ENCODE results near the gene RGS17.
A peak's percentile ranks its signal among the peaks of the same experiment; 100 is the strongest.

Gene RGS17

GRCh38 chr6:153076431-153076830, 54.7 kb downstream of the RGS17 start:
- DNase-seq = no peak

DNA sequence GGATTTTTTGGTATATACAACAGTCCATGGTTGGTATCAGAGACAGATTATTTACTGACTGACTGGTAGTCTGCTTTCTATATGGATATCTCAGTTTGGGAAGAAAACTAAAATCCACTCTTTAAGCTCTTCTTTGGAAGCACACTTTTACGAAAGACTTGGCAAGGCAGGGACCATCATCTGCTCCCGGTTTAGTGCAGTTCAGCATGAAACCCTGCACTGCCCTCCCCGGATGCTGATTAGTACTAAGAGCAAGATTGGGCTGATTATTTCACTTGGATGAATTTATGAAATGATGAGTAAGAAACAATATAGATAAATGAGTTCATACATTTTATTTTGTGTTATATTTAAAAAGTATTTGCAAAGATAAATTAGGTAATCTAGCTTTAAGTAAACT, 56.3 kb downstream of the RGS17 start:
- DNase-seq = no peak

DNA sequence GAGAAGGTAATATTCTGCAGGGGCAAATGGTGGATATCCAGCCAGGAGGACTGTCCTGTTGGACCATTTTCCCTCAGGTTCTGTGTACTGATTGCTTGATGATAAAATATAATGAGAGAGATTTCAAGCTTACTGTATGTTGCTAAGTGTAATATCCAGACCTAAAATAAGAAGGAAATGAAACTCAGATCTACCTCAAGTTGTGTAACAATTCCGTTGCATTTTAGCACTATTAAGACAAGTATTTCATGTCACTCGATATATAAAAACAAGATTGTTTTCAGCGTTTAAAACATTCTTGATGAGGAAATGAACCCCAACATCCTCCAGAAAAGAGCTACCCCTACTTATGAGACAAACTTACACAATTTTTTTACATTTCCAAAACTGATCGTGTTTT, 57.2 kb downstream of the RGS17 start:
- DNase-seq = no peak

- no peak for DNase-seq
These were observed 60.3 kb downstream of the RGS17 start for GRCh38 chr6:153070756-153071155.

- no peak for DNase-seq
These were observed 61.2 kb downstream of the RGS17 start for GRCh38 chr6:153069897-153070296.

- DNase-seq = no peak
These were observed 65.9 kb downstream of the RGS17 start for GRCh38 chr6:153065222-153065621.

DNA sequence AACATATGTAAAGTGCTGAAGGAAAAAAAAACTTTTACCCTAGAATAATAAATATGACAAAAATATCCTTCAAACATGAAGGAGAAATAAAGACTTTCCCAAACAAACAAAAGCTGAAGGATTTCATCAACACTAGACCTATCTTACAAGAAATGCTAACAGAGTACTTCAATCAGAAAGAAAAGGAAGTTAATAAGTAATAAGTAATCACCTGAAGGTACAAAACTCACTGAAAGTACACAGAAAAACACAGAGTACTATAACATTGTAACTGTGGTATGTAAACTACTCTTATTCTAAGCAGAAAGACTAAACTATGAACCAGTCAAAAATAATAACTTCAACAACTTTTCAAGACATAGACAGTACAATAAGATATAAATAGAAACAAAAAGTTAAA, 67.1 kb downstream of the RGS17 start:
- DNase-seq = no peak

DNA sequence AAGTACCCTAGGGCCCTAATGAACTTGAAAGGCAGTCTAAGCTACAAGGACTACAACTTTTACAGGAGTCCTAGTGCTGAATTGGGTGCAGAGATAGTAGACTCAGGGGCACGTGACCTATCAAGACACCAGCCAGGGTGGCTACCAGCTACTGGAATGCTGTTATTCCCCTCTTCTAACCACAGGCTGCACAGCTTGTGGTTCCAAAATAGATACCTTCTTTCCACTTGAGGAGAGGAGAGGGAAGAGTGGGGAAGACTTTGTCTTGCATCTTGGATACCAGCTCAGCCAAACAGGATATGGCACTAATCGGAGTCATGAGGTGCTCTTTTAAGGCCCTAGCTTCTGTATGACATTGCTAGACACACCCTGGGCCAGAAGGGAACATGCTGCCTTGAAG, 68.6 kb downstream of the RGS17 start:
- DNase-seq = no peak

GRCh38 chr6:153059757-153060156, 71.3 kb downstream of the RGS17 start:
- DNase-seq = no peak

DNA sequence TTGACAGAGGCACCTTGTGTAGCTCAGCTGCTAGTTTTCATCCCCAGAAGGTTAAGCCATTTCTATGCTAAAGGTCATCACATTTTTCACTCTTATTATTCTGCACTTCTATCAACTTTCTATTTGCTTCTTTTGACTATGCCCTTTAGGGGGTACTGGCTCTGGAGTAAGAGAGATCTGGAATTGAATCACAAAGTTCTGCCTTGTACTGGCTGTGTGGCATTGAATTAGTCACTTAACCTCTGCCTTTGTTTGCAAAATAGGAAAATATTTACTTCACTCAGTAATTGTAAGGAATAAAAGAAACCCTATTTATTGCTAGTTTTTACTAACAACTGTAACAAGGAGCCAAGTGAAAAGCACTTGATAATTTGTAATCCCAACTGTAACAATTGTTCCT, 71.8 kb downstream of the RGS17 start:
- DNase-seq = no peak

DNA sequence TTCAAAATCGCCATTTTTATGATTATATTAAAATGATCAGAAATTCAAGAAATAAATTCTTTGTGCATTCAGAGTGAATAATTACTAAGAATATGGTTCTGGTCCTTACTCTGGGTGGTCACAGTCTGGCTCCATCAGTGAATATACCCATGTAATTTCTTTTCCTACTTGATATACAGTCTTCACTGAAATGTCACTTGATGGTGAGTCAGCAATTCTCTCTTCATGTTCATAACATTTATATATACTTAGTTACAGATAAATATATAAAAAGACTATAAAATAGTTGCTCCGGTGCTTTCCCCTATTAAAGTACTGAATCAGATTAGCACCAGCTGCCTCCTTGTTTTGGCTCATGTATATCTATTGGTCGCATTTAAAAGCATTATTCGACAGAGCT, 72.2 kb downstream of the RGS17 start:
- no peak for DNase-seq

GRCh38 chr6:153058291-153058690, 72.8 kb downstream of the RGS17 start:
- DNase-seq = no peak

GRCh38 chr6:153056308-153056707, 74.8 kb downstream of the RGS17 start:
- DNase-seq = no peak

- DNase-seq = no peak
These were observed 79.3 kb downstream of the RGS17 start for GRCh38 chr6:153051801-153052200.

GRCh38 chr6:153048631-153049030, 82.5 kb downstream of the RGS17 start:
- DNase-seq = no peak

DNA sequence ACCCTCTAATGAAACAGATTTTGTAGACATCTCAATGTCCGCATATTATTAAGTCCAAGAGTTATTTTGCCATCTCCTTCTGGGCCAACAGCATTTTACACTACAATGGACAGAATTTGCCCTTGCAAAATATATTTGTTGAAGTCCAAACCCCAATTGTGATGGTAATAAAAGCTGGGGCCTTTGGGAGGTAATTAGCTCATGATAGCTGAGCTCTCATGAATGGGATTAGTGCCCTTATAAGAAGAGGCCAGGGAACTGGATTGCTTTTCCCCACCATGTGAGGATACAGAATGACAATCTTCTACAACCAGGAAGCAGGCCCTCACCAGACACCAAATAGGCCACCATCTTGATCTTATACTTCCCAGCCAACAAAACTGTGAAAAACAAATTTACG, 83.7 kb downstream of the RGS17 start:
- no peak for DNase-seq

DNA sequence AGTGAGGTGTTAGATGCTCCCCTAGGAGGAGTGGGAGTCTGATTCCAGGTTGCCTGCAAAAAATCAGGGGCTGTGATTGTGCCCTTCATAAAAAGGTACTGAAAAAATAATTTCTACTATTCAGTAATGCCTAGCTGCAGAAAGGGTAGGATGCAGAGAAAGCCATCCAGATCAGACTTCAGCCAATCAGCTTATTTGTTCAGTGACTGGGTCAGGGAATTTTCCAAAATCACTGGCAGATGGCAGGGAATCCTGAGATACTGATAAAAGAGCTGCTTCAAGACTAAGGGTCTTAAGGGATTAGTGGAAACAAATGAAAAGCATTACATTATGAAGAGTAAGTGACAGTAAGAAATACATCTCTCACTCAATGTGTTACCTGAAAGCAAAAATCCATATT, 85.8 kb downstream of the RGS17 start:
- no peak for DNase-seq

- DNase-seq = peak; percentile 7
These were observed 86.8 kb downstream of the RGS17 start for GRCh38 chr6:153044295-153044694.

GRCh38 chr6:153043719-153044118, 87.4 kb downstream of the RGS17 start:
- peak; percentile 89 for DNase-seq

DNA sequence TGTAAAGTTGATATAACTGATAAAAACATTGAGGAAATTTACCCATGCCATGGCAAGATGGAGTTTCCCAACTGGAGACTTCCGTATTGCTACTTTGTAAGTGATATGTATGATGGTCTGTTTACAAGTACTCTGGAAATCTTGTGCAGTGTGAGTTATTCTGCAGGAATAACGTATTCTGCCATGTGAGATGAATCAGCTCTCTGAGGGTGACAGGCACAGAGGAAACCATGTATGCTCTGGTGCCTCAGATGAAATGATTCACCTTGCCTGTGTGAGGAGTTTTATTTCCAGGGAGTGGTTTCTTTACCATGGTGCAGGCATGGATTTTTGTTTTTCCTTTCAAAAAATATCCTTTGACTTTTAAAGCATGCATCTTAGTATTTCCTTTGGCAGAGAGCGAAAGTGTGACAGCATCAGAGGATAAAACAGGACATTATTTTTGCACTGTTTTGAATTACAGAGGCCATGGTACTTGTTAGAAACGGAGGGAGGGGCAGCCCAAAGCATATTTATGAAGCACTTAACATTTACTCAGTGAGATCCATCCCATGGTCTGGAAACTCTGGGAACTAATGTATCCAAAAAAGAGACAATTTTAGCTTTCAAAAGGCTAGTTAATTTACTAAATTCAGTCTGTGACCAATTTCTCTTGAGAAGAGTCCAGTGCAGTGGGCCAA, 92.6 kb downstream of the RGS17 start:
- no peak for DNase-seq

DNA sequence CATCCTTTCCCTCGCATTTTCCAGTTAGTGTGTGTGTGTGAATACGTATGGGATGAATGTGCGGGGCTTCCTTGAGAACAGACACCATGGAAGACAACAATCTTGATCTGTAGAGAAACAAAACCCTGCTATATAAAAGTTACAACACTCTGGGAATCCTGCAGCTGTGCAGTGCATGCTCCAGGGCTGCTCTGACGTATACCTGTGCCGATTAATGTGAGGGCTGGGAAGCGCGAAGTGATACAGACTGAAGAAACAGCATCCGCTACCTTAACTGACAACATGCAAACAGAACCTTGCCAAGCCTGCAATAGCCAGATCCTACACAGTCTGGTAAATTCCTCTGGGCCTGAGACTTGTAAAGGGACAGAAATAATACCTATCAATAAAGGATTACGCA, 96.9 kb downstream of the RGS17 start:
- DNase-seq = no peak

- peak; percentile 22 for DNase-seq
These were observed 98.7 kb downstream of the RGS17 start for GRCh38 chr6:153032255-153032882.

DNA sequence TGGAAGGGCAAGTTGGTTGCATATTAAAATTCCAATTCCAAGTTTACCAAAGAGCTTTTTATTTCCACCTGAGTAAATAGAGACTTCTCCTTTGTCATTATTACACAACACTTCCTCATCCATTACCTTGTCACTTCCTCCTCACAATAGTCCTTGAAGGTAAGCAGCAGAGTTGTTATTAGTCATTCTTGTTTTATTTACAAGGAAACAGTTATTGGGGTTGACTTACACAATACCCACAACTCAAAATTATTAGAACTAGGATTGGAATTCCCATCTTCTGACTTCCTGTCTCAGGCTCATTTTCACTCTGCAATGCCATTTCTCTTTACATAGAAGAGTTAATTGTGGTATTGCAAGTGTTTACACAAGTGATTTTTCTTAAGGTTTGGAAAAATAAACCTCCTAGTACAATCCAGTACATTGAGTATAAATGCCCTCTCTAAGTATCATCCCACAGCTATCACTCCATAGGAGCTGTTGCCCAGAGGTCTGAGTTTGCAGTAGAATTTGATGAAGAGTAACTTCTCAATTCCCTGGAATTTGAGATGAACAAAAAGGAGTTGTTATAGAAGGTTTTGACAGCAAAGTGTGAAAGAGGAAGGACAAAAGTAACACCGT, 99.6 kb downstream of the RGS17 start:
- no peak for DNase-seq

- no peak for DNase-seq
These were observed 102.1 kb downstream of the RGS17 start for GRCh38 chr6:153028963-153029362.

- no peak for DNase-seq
These were observed 102.8 kb downstream of the RGS17 start for GRCh38 chr6:153028286-153028685.

All from NCI-H1105 (cell line).